Globus pallidus (tissue), 1 donor: ENCODE measurements around the gene MEGF6.

Source experiments
- DNase-seq: peaks from one replicate; pipeline ENCODE4 v3.0.0-alpha.2; 2015; ENCODE audit warnings: low spot score

MEGF6 gene

GRCh38 chr1:3521426-3521825, 89.9 kb downstream of the MEGF6 start:
- DNase-seq = no peak

- no peak for DNase-seq
These were observed 90.6 kb downstream of the MEGF6 start for GRCh38 chr1:3520419-3521378.

- DNase-seq = no peak
These were observed 91.9 kb downstream of the MEGF6 start for GRCh38 chr1:3519301-3519885.

GRCh38 chr1:3518756-3519155, 92.6 kb downstream of the MEGF6 start:
- DNase-seq = no peak

- DNase-seq = no peak
These were observed 93.1 kb downstream of the MEGF6 start for GRCh38 chr1:3518256-3518655.

- no peak for DNase-seq
These were observed 94.2 kb downstream of the MEGF6 start for GRCh38 chr1:3516911-3517675.

GRCh38 chr1:3516481-3516869, 94.8 kb downstream of the MEGF6 start:
- DNase-seq = no peak

- DNase-seq = no peak
These were observed 95.4 kb downstream of the MEGF6 start for GRCh38 chr1:3515774-3516480.

GRCh38 chr1:3515272-3515671, 96.0 kb downstream of the MEGF6 start:
- DNase-seq = no peak

GRCh38 chr1:3514404-3514803, 96.9 kb downstream of the MEGF6 start:
- DNase-seq = no peak

- DNase-seq = no peak
These were observed 99.5 kb downstream of the MEGF6 start for GRCh38 chr1:3511856-3512255.

- no peak for DNase-seq
These were observed 100.0 kb downstream of the MEGF6 start for GRCh38 chr1:3511306-3511705.

GRCh38 chr1:3510956-3511250, 100.4 kb downstream of the MEGF6 start:
- no peak for DNase-seq

GRCh38 chr1:3510136-3510955, 101.0 kb downstream of the MEGF6 start:
- DNase-seq = no peak

GRCh38 chr1:3509721-3510120, 101.6 kb downstream of the MEGF6 start:
- no peak for DNase-seq

GRCh38 chr1:3508757-3509415, 102.4 kb downstream of the MEGF6 start:
- DNase-seq = no peak

GRCh38 chr1:3507636-3508275, 103.6 kb downstream of the MEGF6 start:
- DNase-seq = no peak

GRCh38 chr1:3506943-3507342, 104.4 kb downstream of the MEGF6 start:
- no peak for DNase-seq

- no peak for DNase-seq
These were observed 105.3 kb downstream of the MEGF6 start for GRCh38 chr1:3506041-3506440.

GRCh38 chr1:3505161-3505560, 106.1 kb downstream of the MEGF6 start:
- no peak for DNase-seq

- DNase-seq = no peak
These were observed 106.5 kb downstream of the MEGF6 start for GRCh38 chr1:3504822-3505153.
